CD4-positive, alpha-beta T cell treated with Interleukin-10 for 1 hour (primary cell): ENCODE measurements around the gene POLG2.

ENCODE experiments used
- DNase-seq: peaks from one replicate; pipeline ENCODE4 v3.0.0-alpha.2; 2020

Gene POLG2

DNA sequence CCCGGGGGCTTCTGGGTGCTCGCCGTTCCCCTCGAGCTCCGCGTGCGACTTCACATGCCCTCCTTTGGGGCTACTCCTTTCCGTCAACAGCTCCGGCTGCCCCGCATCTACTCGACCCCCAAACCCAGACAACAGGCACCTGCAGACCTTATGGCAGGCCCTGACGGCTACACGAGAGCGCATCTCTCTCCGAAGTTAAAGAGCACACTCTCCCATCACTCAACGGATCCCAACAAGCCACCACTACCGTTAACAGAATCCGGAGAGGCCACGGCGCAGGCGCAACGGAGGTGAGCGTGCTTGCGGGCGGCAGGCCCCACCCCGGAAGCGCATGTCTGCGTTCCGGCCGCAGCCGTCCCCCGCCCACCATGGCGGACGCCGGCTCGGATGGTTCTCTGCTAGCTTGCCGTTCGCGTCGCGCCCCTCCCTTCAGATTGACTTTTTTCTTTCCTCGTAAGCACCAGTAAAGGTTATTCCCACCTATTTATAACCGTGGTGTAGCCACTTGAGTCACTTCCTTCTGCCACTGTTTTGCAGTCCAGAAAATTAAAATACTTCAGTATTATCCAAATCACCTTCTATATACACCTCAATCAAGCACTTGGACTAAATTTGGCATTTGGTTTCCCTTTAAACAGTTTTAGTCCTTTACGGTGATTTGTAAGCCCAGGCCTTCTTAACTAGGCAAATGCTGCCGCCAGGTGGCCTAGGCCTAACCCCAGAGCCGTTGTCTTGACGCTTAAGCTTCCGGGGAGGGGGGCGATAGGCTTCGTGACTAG lies at the start of gene POLG2:
Gene POLG2 (minus strand): TSS at position 269 of the 779 bp plus-strand sequence. CDS start 86 bp downstream, at position 183.
- DNase-seq = peak; percentile 96

DNA sequence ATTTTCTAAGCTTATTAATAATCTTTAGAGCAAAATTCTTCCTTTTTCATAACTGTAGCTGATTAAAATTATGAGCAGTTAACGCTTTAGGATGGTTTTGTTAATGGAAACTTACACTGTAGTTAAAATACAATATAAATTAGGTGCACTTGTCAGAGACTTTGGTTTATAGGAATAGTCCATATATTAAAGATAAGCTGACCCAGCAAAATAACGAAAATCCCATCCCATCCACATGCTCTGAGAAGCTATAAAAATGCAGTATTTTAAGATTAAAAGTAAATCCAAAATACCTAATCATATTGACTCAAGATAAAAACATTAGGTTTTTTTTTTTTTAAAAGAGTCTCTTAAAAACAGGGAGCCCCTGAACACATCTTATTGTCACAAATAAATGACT lies 47.9 kb upstream of the POLG2 start:
- no peak for DNase-seq

DNA sequence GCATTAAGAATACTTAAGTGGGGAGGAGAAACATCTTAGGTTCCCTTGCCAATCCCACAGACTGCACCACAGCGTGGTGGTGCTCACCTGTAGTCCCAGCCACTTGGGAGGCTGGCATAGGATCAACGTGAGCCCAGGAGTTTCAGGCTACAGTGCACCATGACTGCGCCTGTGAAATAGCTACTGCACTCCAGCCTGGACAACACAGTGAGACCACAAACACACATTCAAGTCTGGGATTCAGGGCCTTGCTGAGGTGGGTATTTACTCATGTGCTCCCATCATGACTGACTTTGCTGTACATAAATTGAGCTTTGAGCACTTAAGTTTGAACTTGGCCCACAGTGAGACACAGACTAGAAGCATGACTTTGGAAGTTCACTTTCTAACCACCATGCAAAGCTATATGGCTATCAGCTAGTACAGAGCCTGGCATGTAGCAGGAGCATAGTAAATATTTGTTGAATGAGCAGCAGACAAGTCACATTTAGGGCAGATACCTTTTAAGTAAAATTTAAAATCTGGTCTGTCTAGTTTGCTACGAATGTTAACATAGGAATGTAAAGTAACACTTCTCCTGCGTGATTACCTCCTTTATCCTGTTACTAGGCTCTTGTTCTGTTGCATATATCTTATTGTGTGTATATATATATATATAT lies 43.4 kb upstream of the POLG2 start:
- no peak for DNase-seq

GRCh38 chr17:64538508-64539130 lies 41.8 kb upstream of the POLG2 start:
- no peak for DNase-seq

GRCh38 chr17:64537488-64537887 lies 40.6 kb upstream of the POLG2 start:
- DNase-seq = no peak

GRCh38 chr17:64536913-64537312 lies 40.1 kb upstream of the POLG2 start:
- no peak for DNase-seq

DNA sequence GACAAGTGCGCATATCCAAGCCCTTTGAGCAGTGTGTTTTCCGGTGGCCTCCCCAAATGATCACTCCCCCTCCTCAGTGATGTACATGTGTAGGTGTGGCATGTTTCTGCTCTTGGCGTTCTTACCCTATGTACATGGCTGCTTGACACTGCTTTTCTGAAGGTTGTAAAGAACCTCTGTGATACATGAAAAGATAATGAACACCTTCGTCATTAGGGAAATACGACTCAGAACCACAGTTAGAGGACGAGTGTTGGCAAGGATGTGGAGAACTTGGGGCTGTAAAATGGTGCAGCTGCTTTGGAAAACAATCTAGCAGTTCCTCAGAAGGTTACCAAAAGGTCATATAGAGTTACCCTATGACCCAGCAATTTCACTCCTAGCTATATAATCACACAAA lies 38.5 kb upstream of the POLG2 start:
- no peak for DNase-seq

GRCh38 chr17:64534187-64534586 lies 37.3 kb upstream of the POLG2 start:
- DNase-seq = no peak

- DNase-seq = no peak
These were observed 36.9 kb upstream of the POLG2 start for GRCh38 chr17:64533784-64534183.

GRCh38 chr17:64532409-64532808 lies 35.6 kb upstream of the POLG2 start:
- DNase-seq = no peak

DNA sequence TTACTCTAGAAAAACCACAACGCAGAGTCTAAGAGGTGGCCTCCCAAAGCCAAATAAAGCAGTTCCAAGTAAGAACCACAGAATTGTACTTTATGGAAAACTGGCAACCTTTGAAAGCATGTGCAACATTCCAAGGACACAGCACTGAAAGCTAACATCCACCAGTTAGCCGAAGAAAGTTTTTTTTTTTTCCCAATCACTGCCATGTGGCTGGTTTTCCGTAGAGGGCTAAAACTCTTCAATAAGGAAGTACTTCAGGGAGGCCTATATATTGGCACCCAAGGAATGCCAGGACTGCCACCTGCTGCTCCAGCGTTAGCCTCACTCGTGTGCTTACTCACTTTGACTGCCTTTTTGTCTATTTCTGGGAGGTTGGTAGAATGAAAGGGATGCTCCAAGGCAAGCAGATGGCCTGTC lies 35.1 kb upstream of the POLG2 start:
- DNase-seq = no peak

GRCh38 chr17:64529221-64529620 lies 32.4 kb upstream of the POLG2 start:
- DNase-seq = no peak

GRCh38 chr17:64527914-64528313 lies 31.1 kb upstream of the POLG2 start:
- DNase-seq = no peak

- DNase-seq = no peak
These were observed 23.5 kb upstream of the POLG2 start for GRCh38 chr17:64520359-64520758.

DNA sequence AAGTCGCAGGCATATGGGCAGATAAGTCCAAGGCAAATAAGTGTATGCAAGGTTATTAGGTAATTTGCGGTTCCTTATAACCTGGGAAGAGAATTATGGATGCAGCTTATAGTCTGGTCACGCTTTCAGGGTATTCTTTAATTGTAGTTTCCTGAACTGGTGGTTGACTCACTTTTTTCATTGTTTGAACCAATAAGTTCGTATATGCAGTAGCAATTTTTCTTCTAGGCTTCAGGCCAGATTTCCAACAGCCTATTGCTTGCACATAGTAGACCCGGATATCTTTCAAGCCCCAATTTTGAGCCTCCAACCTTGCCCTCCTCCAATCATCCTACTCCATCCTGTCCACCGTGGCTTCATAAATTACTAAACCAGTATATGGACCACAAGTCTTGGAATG lies 22.7 kb upstream of the POLG2 start:
- DNase-seq = no peak

- no peak for DNase-seq
These were observed 19.0 kb upstream of the POLG2 start for GRCh38 chr17:64515829-64516228.

DNA sequence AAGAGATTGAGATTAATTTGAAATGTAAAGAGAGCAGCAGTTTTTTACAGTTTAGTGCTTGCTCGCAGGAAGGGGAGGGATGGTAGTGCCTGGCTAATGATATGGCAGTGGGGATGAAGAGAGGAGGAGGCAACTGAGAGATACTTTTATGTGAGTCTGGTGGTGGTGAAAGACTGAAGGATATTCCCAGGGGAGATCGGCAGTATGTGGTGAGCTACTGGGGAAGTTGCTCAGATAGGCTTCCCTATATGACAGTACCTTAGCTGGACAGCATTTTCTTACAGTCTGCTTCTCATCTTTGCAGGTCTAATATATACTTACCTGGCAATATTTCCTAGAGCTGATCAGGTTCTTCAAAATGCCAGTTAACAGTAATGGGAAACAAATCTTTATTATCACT lies 18.6 kb upstream of the POLG2 start:
- no peak for DNase-seq

GRCh38 chr17:64509179-64509578 lies 12.3 kb upstream of the POLG2 start:
- DNase-seq = no peak

GRCh38 chr17:64508683-64509082 lies 11.8 kb upstream of the POLG2 start:
- no peak for DNase-seq

GRCh38 chr17:64507413-64507782 lies 10.5 kb upstream of the POLG2 start:
- peak; percentile 79 for DNase-seq

- no peak for DNase-seq
These were observed 9.9 kb upstream of the POLG2 start, which contains the start of gene CEP95 for GRCh38 chr17:64506576-64507412. Gene CEP95 (plus strand): TSS chr17:64506977. CDS start chr17:64507098, 121 bp downstream.

- DNase-seq = peak; percentile 97
These were observed 9.3 kb upstream of the POLG2 start, which contains the start of gene DDX5 for GRCh38 chr17:64506201-64506575. Gene DDX5 (minus strand): TSS chr17:64506289. CDS start chr17:64506119, 170 bp downstream.
